HG02885 (cell line): ENCODE measurements around the gene AGPAT2.

Source experiments
- ATAC-seq: cut with Tn5 transposase; IDR thresholded peaks from one replicate; pipeline ENCODE4 v1.9.1; 2021; ENCODE audit warnings: mild to moderate bottlenecking; ENCODE audit not compliant: unreplicated experiment, poor library complexity

Gene AGPAT2

DNA sequence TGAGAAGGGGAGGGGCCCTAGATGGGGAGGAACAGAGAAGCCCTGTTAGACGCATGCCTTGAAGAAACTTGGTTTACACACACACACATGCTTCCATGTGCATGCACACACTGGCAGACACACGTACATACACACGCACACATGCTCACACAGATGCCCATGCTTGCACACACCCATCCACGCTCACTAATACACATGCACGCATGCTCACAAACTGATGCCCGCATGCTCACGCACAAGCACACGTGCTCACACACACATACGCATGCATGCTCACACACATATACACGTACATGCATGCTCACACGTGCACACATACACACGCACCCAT is 56.6 kb downstream of the AGPAT2 start:
- ATAC-seq: no peak

DNA sequence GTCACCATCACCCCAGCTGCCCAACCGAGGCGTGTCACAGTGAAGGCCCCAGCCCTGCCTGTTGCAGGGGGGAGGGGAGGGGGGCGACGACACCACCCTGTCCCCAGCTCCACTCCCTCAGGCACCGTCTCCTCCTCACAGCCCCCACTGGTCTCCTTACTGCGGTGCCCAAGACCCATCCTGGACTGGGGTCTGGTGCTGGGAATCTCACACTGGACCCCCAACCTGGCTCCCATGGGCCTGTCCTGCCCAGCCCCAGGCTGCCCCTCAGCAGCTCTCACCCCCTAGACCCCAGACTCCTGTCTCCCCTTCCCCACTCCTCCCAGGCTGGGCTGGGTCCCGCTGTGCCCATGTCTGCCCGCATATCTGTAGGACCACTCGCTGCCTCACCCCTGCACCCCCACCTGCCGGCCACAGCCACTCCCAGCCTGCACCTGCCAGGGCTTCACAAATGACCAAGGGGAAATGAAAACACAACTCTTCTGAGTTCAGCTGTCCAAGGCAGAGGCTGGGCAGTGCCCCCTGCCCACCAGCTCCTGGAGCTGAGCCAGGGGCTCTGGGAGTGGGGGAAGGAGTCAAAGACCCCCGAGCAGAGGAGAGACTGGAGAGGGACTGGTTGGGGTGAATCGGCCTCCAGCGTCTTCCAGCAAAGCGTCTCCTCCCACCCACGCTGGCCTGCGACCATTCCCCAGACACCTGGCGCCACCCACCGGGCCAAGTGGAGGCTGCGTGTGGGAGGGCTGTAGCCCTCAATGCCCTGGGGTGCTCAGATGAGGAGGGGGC is 57.2 kb downstream of the AGPAT2 start:
- no peak for ATAC-seq

DNA sequence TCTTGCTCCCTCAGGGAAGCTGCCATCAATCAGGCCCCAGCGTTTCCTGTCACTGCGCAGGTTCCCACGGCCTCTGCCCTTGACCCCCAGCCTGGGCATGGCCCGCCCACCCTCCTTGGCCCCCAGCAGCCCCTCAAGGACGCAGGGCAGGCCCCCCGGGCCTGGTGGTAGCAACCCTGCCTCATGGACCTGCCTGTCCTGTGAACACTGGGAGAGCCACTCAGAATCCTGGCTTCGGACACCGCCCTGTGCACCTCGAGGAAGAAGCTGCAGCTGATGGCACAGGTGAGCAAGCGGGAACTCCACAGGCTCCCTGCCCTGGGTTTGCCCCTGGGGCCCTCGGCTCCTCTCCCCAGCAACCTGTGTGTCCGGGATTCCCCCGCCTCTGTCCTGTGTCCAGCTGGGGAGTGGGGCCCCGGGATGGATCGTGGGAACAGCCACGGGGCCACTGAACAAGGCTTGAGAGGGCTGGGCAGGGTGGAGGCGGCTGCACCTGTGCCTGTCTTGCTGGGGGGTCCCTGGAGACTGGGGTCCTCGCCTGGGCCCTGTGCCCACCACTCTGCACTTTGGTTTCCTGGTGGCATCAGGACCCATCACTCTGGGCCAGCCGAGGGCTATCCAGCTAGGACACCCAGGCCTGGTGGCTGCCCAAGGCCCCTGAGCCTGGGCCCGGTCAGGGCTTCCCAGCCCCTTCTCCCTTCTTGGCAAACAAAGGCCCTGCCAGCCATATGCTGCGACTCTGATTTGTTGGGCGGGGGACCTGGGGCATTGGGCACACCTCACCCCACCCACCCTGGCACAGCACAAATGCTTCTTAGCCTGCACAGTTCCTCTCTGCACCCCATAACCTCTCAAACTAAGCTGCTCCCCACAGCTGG is 58.0 kb downstream of the AGPAT2 start:
- no peak for ATAC-seq

DNA sequence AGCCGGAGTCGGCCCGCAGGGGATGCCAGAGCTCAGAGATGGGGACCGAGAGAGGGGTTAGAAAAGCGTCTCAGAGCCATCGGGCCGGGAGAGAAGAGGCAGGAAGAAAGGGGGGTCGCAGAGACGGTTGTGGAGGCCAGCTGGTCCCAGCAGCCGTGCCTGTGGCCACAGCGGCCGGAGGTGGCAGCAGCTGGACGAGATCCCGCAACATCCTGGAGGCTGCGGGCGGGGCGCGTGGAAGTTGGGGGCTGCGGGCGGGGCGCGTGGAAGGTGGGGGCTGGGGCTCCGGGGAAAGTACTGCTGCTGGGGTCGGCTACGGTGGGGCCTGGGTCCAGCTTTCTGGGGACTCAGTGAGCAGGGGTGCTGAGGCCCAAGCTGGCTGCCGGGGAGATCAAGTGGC is 59.0 kb downstream of the AGPAT2 start:
- ATAC-seq: no peak

DNA sequence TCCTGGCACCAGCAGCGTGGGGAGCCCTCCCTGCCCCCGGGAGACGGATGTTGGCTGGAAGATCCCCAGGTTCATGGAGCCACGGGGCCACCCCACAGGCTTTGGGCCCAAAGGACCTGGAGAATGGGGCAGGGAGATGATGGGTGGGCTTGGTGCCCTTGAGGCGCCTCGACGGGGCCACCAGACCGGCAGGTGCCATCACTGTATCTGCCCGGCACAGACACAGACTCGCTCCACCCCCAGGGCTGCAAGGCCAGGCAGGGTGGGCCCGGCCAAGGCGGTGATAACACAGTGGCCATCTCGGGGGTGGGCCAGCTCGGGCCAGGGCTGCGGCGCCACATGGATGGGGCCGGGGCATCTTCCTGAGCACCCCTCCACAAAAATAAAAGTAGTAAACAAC is 59.6 kb downstream of the AGPAT2 start:
- no peak for ATAC-seq

DNA sequence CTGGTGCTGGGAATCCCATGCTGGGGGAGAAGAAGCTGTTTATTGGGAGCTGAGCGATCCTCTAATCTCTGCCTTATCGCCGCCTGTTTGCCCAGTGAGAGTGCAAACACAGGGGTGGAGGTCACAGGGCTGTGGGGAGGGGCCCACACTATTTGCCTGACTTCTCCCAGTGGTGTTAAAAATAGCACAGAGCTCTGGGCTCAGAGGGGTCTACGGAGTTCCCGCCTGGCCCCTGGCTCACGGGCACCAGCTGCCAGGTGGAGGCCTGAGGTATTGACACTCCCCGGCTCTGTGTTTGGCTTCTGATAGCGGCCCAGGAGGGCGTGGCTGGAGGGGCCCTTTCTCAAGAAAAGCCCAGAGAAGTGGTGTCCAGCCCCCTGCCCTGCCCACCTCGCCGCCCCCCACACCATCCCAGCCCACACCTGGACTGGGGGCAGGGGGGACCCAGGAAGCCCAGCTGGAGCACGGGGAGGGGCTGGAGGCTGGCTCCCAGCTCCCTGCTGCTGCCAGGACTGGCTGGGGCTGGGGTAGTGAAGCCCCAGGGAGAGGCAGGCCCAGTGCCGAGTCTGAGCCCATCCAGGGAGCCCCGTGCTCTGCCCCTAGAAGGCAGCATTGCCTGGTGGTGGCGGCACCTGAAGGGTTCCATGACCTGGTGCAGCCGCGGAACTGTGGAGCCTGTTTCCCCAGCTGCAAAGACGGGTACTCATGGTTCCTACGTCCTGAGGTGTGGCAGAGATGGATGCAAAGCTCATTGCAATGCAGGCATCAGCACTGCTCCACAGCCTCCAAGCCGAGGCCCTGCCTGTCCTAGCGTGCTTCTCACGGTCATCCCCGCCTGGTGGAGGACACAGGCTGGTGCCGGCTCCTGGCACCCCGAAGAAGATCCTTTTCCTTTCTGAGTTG is 60.3 kb downstream of the AGPAT2 start:
- no peak for ATAC-seq

DNA sequence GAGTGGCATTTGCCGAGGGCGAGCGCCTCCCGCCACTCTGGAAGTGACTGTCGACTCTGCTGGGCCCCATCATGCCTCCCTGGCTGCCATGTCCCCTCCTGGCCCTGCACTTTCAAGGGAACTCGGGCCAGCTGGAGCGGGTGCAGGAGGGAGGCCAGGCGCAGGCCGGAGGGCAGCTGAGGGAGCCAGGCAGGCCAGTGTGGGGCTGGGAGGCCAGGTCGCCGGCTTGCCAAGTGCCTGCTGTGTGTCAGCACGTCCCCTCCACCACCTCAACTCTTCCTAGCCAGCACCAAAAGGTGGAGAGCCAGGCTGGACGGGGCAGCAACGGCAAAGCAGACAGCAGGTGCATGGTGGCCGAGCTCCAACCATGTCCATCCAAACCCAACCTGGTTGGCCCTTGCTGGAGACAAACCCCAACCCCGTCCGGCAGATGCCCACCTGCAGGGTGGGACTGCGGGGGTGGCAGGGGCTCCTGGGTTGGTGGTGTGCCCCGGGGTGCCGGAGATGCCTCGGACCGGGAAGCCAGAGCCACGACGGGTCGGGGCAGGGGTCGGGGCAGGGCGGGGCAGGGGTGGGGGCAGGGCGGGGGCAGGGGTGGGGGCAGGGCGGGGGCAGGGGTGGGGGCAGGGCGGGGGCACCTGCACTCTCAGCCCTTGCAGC is 61.1 kb downstream of the AGPAT2 start:
- ATAC-seq: no peak

DNA sequence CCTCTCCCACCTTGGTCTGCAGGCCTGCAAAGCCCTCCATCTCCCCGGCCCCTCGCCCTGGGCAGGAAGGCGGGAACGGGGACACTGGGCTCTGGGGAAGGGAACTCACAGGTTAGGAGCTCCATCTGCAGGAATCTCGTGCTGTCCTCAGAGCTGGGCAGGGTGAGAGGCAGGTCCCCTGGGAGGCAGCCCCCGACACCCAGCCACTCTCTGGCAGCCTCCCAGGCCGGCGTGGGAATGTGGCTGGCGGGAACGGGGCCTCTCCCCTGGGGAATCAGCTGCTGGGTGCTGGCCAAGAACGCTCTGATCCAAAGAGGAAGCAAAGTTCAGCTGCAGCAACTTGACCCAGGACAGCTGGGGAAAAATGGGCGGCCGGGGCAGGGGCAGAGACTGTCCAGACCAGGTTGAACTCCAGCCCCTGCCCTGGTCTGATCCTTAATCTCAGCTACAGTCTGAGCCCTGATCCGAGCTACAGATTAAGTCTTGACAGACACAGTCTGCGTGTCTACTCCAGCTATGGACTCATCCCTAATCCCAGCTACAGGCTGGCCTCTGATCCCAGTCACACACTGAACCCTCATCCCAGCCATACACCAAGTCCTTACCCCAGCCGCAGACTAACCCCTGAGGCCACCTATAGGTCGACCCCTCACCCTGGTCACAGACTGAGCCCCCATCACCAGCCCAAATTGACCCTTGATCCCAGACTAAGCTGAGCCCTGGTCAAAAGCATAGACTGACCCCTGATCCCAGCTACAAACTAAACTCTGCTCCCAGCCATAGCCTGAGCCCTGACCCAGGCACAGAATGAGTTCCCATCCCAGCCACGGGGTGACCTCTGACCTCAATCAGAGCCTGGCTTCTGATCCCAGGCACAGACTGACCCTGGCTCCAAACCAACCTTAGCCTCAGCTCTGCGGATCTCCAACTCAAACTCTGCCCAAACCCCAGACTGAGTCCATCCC is 61.9 kb downstream of the AGPAT2 start:
- no peak for ATAC-seq

DNA sequence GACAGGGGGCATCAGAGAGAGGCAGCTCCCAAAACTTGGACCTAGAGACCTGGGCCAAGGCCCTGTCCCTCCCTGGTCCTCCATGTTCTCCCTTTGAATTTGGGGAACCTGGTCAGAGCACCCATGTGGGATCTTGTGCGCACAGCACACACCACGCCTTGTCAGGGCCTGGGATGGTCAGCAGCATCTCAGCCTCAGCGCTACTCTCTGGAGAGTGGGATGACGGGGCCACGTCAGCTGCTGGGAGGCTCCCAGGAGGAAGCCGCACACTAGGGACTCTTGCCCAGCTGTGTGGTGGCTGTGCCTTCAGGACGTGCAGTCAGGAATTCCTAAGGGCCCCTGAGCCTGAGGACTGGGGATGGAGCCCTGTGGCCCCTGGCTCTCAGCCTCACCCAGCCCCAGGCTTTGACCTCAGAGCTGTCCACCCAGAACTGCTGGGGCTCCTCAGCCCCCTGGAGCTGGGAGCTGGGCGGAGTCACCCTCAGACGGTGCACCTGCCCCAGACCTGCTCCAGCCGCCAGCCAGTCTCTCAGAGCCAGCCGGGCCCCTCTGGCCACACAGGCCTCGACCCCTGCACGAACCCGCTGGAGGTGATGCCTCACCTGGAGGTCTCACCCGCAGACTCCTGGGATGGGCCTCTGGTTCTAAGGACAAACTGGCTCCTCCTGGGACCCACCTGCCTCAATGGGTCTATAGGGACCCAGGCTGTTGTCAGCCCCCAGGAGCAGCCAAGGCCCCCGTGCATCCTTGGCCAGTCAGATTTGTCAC is 62.9 kb downstream of the AGPAT2 start:
- ATAC-seq: no peak

DNA sequence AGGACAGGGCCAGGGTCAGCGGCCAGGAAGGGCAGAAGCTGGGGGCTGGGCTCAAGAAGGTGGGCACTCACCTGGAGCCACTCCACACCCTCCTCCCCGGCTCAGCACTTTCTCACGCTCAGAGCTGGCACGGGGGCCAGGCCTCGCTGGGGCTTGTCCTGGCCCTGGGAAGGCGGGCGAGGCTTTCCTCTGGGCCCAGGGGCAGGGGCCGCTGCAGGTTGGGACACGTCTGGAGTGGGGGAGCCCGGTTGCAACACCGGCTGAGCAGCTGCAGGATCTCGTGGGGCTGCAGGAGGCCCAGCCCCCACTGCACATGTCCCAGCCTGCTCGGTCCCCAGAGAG is 63.4 kb downstream of the AGPAT2 start:
- ATAC-seq: no peak
